GM12875 (cell line): ENCODE measurements around the gene WT1.
"Not testable (repeated sequence)": the region's sequence is repeated elsewhere in the genome, so short reads cannot be mapped to it uniquely, and the experiment has no call there.

Experiments used
- H3K4me3 ChIP-seq: one replicate; pipeline ENCODE4 v1.5.1; 2011; ENCODE audit warnings: low read depth, low read length, control low read depth
- CTCF ChIP-seq: IDR thresholded peaks from 2 replicates; pipeline ENCODE4 v1.5.1; 2011; ENCODE audit warnings: low read depth, mild to moderate bottlenecking, control low read depth, inconsistent platforms, low read length, moderate library complexity, borderline replicate concordance; ENCODE audit not compliant: insufficient read depth

Gene WT1

GRCh38 chr11:32435511-32435941 lies at the start of gene WT1:
WT1 (minus strand) TSS chr11:32435539.
- H3K4me3 ChIP-seq: no peak within 1 kb of the TSS
- no peak for TF ChIP-seq CTCF

GRCh38 chr11:32479291-32479690 lies 44.0 kb upstream of the WT1 start:
- TF ChIP-seq CTCF: no peak

GRCh38 chr11:32478277-32478731 lies 43.0 kb upstream of the WT1 start:
- no peak overlapping the region for H3K4me3 ChIP-seq
- TF ChIP-seq CTCF: no peak

More at GRCh38 chr11:32479291-32479690, 44.0 kb upstream of the WT1 start:
- H3K4me3 ChIP-seq: no peak overlapping the region

- no peak for TF ChIP-seq CTCF
- no peak overlapping the region for H3K4me3 ChIP-seq
These were observed 38.1 kb upstream of the WT1 start for GRCh38 chr11:32473282-32473909.

GRCh38 chr11:32472226-32472625 lies 36.9 kb upstream of the WT1 start:
- H3K4me3 ChIP-seq: no peak overlapping the region
- TF ChIP-seq CTCF: no peak

GRCh38 chr11:32471544-32471943 lies 36.2 kb upstream of the WT1 start:
- peak; percentile 12; the same call in 1 of the 2 replicates for TF ChIP-seq CTCF

GRCh38 chr11:32469791-32470190 lies 34.5 kb upstream of the WT1 start:
- no peak overlapping the region for H3K4me3 ChIP-seq
- TF ChIP-seq CTCF: no peak

More at GRCh38 chr11:32471544-32471943, 36.2 kb upstream of the WT1 start:
- not testable (repeated sequence) for H3K4me3 ChIP-seq
